Hepatocyte (in vitro differentiated cells): ENCODE results near the gene UBE2G1. TPM values are rescaled to one million over a fixed set of nuclear protein-coding genes. Genes with fewer than 3 reads are reported as not detected.

Experiments
- DNase-seq: peaks from one replicate; pipeline ENCODE4 v3.0.0-alpha.2; 2016; ENCODE audit warnings: low spot score
- H2AFZ ChIP-seq: fragments of 200-600 bp; sonication (generic); 2 replicates; pipeline ENCODE4 v1.6.0; 2016; ENCODE audit warnings: antibody characterized with exemption, mild to moderate bottlenecking
- H3K27ac ChIP-seq: fragments of 200-600 bp; sonication (generic); 2 replicates; pipeline ENCODE4 v1.5.1; 2016; ENCODE audit warnings: mild to moderate bottlenecking
- H3K27me3 ChIP-seq: fragments of 200-600 bp; sonication (generic); 2 replicates; pipeline ENCODE4 v1.6.1; 2016
- H3K36me3 ChIP-seq: fragments of 200-600 bp; sonication (generic); replicated peaks from 2 replicates; pipeline ENCODE4 v1.5.1; 2016; ENCODE audit warnings: low read depth; ENCODE audit not compliant: insufficient read depth
- H3K4me1 ChIP-seq: fragments of 200-600 bp; sonication (generic); 2 replicates; pipeline ENCODE4 v1.5.1; 2016; ENCODE audit warnings: mild to moderate bottlenecking, moderate library complexity; ENCODE audit not compliant: insufficient read depth
- H3K4me2 ChIP-seq: fragments of 200-600 bp; sonication (generic); 2 replicates; pipeline ENCODE4 v1.6.0; 2016
- H3K4me3 ChIP-seq: fragments of 200-600 bp; sonication (generic); 2 replicates; pipeline ENCODE4 v1.5.1; 2016; ENCODE audit warnings: mild to moderate bottlenecking
- H3K79me2 ChIP-seq: fragments of 200-600 bp; sonication (generic); 2 replicates; pipeline ENCODE4 v1.6.0; 2017; ENCODE audit warnings: mild to moderate bottlenecking
- H3K9me2 ChIP-seq: fragments of 200-600 bp; sonication (generic); replicated peaks from 2 replicates; pipeline ENCODE4 v1.6.0; 2017; ENCODE audit warnings: mild to moderate bottlenecking; ENCODE audit not compliant: insufficient read depth
- H3K9me3 ChIP-seq: fragments of 200-600 bp; sonication (generic); 2 replicates; pipeline ENCODE4 v1.5.1; 2016; ENCODE audit warnings: low read depth, mild to moderate bottlenecking
- H4K20me1 ChIP-seq: fragments of 200-600 bp; sonication (generic); 2 replicates; pipeline ENCODE4 v1.6.0; 2016; ENCODE audit warnings: mild to moderate bottlenecking; ENCODE audit not compliant: insufficient read depth, poor library complexity, severe bottlenecking
- EZH2 ChIP-seq: fragments of 200-600 bp; sonication (generic); IDR thresholded peaks from 2 replicates; pipeline ENCODE4 v1.6.1; 2016; ENCODE audit warnings: antibody characterized with exemption, mild to moderate bottlenecking, borderline replicate concordance
- EZH2phosphoT487 ChIP-seq: fragments of 200-600 bp; sonication (generic); IDR thresholded peaks from one replicate; pipeline ENCODE4 v1.6.1; 2018; ENCODE audit warnings: antibody characterized with exemption, mild to moderate bottlenecking, low read depth, moderate library complexity; ENCODE audit not compliant: unreplicated experiment, severe bottlenecking
- WGBS: methylation state at CpG from one replicate; pipeline ENCODE4 v1.1.6; 2016; ENCODE audit warnings: low lambda C conversion rate; ENCODE audit errors: missing lambda C conversion rate; 5-methylcytosine and 5-hydroxymethylcytosine counted together
- polyA plus RNA-seq: library from polyadenylated mRNA; unstranded; fragments of >200 nt; fragmentation: Nextera tagmentation; extraction: Ambion mirVana; gene quantifications from 2 replicates; pipeline ENCODE4 v1.2.1, GENCODE V29; 2016
- total RNA-seq: library from RNA; depleted of rRNA; stranded (reverse); fragments of >200 nt; gene quantifications from 2 replicates; pipeline ENCODE4 v1.2.3, GENCODE V29; 2014
- TF ChIP-seq, protein P1 (sequence below): fragments of 200-600 bp; sonication (generic); IDR thresholded peaks from 2 replicates; pipeline ENCODE4 v1.5.1; 2016; ENCODE audit warnings: antibody characterized with exemption, mild to moderate bottlenecking; ENCODE audit not compliant: poor library complexity

Gene UBE2G1
- total and polyA plus RNA-seq, 2 experiments from 2014 or later, result 65.1 to 78.8 TPM

DNA sequence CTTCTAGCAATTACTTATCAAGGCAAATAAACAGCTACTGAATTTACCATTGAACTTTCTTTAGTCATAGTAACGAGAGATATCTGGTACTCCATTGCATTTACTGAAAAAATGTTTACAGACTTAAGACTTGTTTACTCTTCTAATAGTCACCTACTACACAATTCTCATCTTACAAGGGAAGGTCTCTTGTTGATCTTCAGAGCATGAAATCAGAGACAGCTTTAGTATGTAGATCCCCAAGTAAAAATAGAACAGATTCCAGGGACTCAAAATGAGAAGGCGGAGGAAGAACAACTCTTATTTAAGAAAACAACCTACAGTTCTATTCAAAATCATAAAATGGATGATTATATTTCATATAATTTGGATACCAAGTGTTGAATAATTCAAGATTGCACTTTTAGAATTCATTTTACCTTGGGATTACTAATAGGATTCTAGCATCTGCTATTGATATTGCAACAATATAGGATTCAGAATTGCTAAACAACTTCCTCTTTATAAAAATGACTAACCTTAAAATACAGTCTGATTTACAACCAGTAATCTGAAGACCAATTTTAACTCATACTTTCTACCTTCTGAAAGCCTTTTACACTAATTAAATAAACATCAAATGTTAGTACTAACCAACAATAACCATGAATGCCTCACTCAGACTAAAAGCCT is 20.8 kb downstream of the UBE2G1 start:
- H3K79me2 ChIP-seq, result peaks cover 96% of the 10 kb centered on the region
- 75% methylated on average over 2 of the region's 2 CpGs for WGBS
- DNase-seq, result no peak
- H3K4me3 ChIP-seq, result no peak overlapping the region
- peaks cover 8% of the 10 kb centered on the region for H3K4me1 ChIP-seq
- peaks cover 92% of the 10 kb centered on the region for H4K20me1 ChIP-seq
- H3K4me2 ChIP-seq, result no peak overlapping the region
- no peaks in the 10 kb centered on the region for H3K9me2 ChIP-seq
- TF ChIP-seq EZH2 (no peak), EZH2phosphoT487 (no peak)
- TF ChIP-seq, protein P1, sequence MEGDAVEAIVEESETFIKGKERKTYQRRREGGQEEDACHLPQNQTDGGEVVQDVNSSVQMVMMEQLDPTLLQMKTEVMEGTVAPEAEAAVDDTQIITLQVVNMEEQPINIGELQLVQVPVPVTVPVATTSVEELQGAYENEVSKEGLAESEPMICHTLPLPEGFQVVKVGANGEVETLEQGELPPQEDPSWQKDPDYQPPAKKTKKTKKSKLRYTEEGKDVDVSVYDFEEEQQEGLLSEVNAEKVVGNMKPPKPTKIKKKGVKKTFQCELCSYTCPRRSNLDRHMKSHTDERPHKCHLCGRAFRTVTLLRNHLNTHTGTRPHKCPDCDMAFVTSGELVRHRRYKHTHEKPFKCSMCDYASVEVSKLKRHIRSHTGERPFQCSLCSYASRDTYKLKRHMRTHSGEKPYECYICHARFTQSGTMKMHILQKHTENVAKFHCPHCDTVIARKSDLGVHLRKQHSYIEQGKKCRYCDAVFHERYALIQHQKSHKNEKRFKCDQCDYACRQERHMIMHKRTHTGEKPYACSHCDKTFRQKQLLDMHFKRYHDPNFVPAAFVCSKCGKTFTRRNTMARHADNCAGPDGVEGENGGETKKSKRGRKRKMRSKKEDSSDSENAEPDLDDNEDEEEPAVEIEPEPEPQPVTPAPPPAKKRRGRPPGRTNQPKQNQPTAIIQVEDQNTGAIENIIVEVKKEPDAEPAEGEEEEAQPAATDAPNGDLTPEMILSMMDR, result no peak
- H3K9me3 ChIP-seq, result no peaks in the 10 kb centered on the region
- no peak overlapping the region for H3K27ac ChIP-seq
- H3K36me3 ChIP-seq, result no peaks in the 10 kb centered on the region
- H3K27me3 ChIP-seq, result no peaks in the 10 kb centered on the region
- no peak overlapping the region for H2AFZ ChIP-seq

GRCh38 chr17:4344926-4345325 is 21.5 kb downstream of the UBE2G1 start:
- no peak overlapping the region for H2AFZ ChIP-seq
- TF ChIP-seq, protein P1, result no peak
- TF ChIP-seq EZH2 (no peak), EZH2phosphoT487 (no peak)
- no peak overlapping the region for H3K4me2 ChIP-seq
- peaks cover 92% of the 10 kb centered on the region for H4K20me1 ChIP-seq
- H3K36me3 ChIP-seq, result no peaks in the 10 kb centered on the region
- H3K9me2 ChIP-seq, result no peaks in the 10 kb centered on the region
- no peak for DNase-seq
- WGBS, result 88% methylated on average over 1 of the region's 1 CpG
- H3K27me3 ChIP-seq, result no peaks in the 10 kb centered on the region
- no peaks in the 10 kb centered on the region for H3K9me3 ChIP-seq
- H3K4me1 ChIP-seq, result peaks cover 8% of the 10 kb centered on the region
- no peak overlapping the region for H3K4me3 ChIP-seq
- H3K79me2 ChIP-seq, result peaks cover 96% of the 10 kb centered on the region
- no peak overlapping the region for H3K27ac ChIP-seq

- H3K4me2 ChIP-seq, result no peak overlapping the region
- TF ChIP-seq EZH2phosphoT487, result no peak
- TF ChIP-seq, protein P1, result no peak
- no peak for TF ChIP-seq EZH2
Observed at GRCh38 chr17:4342535-4342934, 23.9 kb downstream of the UBE2G1 start.

DNA sequence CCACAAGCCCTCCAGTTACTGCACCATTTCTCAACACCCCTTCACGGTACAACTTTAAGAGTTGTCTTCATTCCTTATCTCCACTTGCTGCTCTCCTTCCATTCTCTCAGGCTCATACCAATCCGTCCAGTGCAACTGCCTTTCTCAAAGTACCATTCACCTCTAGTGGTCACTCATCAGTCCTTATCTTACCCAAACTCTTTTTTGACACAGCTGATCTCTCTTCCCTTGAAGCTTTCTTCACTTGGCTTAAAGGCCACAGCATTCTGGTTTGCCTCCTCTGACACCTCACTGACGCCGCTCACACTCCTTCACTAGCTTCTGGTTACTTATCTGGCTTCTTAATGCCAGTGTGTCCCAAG is 24.9 kb downstream of the UBE2G1 start:
- Histone ChIP-seq H3K27ac (no peak overlapping the region), H2AFZ (no peak overlapping the region), H3K36me3 (no peaks in the 10 kb centered on the region), H3K27me3 (no peaks in the 10 kb centered on the region), H3K9me3 (no peaks in the 10 kb centered on the region), H3K4me3 (no peak overlapping the region), H3K4me1 (peaks cover 8% of the 10 kb centered on the region), H4K20me1 (peaks cover 89% of the 10 kb centered on the region), H3K4me2 (no peak overlapping the region), H3K79me2 (peaks cover 99% of the 10 kb centered on the region), H3K9me2 (no peaks in the 10 kb centered on the region)
- DNase-seq, result no peak
- TF ChIP-seq, protein P1, result no peak
- no peak for TF ChIP-seq EZH2phosphoT487
- TF ChIP-seq EZH2, result no peak
- WGBS, result 45% methylated on average over 4 of the region's 4 CpGs

More at GRCh38 chr17:4342535-4342934, 23.9 kb downstream of the UBE2G1 start:
- H3K27ac ChIP-seq, result no peak overlapping the region
- H3K27me3 ChIP-seq, result no peaks in the 10 kb centered on the region
- H3K9me2 ChIP-seq, result no peaks in the 10 kb centered on the region
- peaks cover 89% of the 10 kb centered on the region for H4K20me1 ChIP-seq
- H3K36me3 ChIP-seq, result no peaks in the 10 kb centered on the region
- WGBS, result 92% methylated on average over 5 of the region's 5 CpGs
- no peak overlapping the region for H3K4me3 ChIP-seq
- no peak overlapping the region for H2AFZ ChIP-seq
- DNase-seq, result no peak
- peaks cover 99% of the 10 kb centered on the region for H3K79me2 ChIP-seq
- H3K4me1 ChIP-seq, result peaks cover 8% of the 10 kb centered on the region
- no peaks in the 10 kb centered on the region for H3K9me3 ChIP-seq
